GM19372 (cell line): ENCODE measurements around the gene TXNIP.

Source experiments
- ATAC-seq: cut with Tn5 transposase; IDR thresholded peaks from one replicate; pipeline ENCODE4 v1.9.1; 2021; ENCODE audit warnings: mild to moderate bottlenecking, low read depth, moderate library complexity; ENCODE audit not compliant: unreplicated experiment

TXNIP gene

GRCh38 chr1:145986551-145986950 lies 9.8 kb downstream of the TXNIP start:
- ATAC-seq, result no peak

- no peak for ATAC-seq
These were observed 10.6 kb downstream of the TXNIP start for GRCh38 chr1:145985502-145986439.

- no peak for ATAC-seq
These were observed 11.3 kb downstream of the TXNIP start for GRCh38 chr1:145985129-145985501.

- no peak for ATAC-seq
These were observed 12.2 kb downstream of the TXNIP start for GRCh38 chr1:145983960-145984830.

- ATAC-seq, result no peak
These were observed 13.1 kb downstream of the TXNIP start for GRCh38 chr1:145983206-145983675.

GRCh38 chr1:145982010-145982723 lies 14.2 kb downstream of the TXNIP start:
- no peak for ATAC-seq

- no peak for ATAC-seq
These were observed 15.9 kb downstream of the TXNIP start for GRCh38 chr1:145980457-145980994.

GRCh38 chr1:145979746-145980456 lies 16.5 kb downstream of the TXNIP start:
- peak; percentile 28 for ATAC-seq

- ATAC-seq, result peak; percentile 93
These were observed 17.3 kb downstream of the TXNIP start for GRCh38 chr1:145978854-145979745.

- no peak for ATAC-seq
These were observed 17.9 kb downstream of the TXNIP start for GRCh38 chr1:145978471-145978853.

- ATAC-seq, result no peak
These were observed 18.6 kb downstream of the TXNIP start for GRCh38 chr1:145977486-145978470.

- no peak for ATAC-seq
These were observed 19.4 kb downstream of the TXNIP start for GRCh38 chr1:145977016-145977415.

- no peak for ATAC-seq
These were observed 21.2 kb downstream of the TXNIP start for GRCh38 chr1:145975216-145975615.

- ATAC-seq, result no peak
These were observed 21.7 kb downstream of the TXNIP start for GRCh38 chr1:145974721-145975120.

- ATAC-seq, result no peak
These were observed 23.8 kb downstream of the TXNIP start for GRCh38 chr1:145972580-145972979.

GRCh38 chr1:145967288-145967687 lies 29.1 kb downstream of the TXNIP start:
- ATAC-seq, result no peak

GRCh38 chr1:145965119-145965744 lies 31.1 kb downstream of the TXNIP start:
- no peak for ATAC-seq
